CD14-positive monocyte (primary cell): ENCODE data around the gene REC8. TPM values are rescaled to one million over a fixed set of nuclear protein-coding genes. Genes with fewer than 3 reads are reported as not detected.

Experiments used
- DNase-seq, 3 donors: peaks; one replicate each; pipeline ENCODE4 v3.0.0-alpha.2; 2011 to 2022
- H2AFZ ChIP-seq: 2 replicates; pipeline ENCODE4 v1.6.0; 2012; ENCODE audit warnings: mild to moderate bottlenecking, low read depth, low read length, inconsistent platforms; ENCODE audit not compliant: insufficient read depth, poor library complexity, severe bottlenecking
- H3K27ac ChIP-seq, 2 donors: 1 replicate in 1 of 2; 2 replicates in 1 of 2; pipeline ENCODE4 v1.5.1; 2012 to 2013; ENCODE audit warnings: low read length in 2 of 2, control low read depth in 1 of 2, inconsistent platforms in 1 of 2, low read depth in 1 of 2, mild to moderate bottlenecking in 1 of 2
- H3K27me3 ChIP-seq, 2 donors: one replicate each; pipeline versions ENCODE4 v1.6.0 to v1.6.1; 2011 to 2013; ENCODE audit warnings: low read length in 2 of 2; ENCODE audit not compliant: control insufficient read depth in 2 of 2, insufficient read depth in 2 of 2
- H3K36me3 ChIP-seq, 2 donors: replicated peaks in 1 of 2; 1 replicate in 1 of 2; 2 replicates in 1 of 2; pipeline versions ENCODE4 v1.5.1 to v1.6.1; 2012 to 2013; ENCODE audit warnings: low read length in 2 of 2, control low read depth in 1 of 2, inconsistent platforms in 1 of 2, mild to moderate bottlenecking in 1 of 2; ENCODE audit not compliant: insufficient read depth in 2 of 2, control insufficient read depth in 1 of 2
- H3K4me1 ChIP-seq, 2 donors: 1 replicate in 1 of 2; 2 replicates in 1 of 2; pipeline versions ENCODE4 v1.5.1 to v1.6.1; 2012 to 2013; ENCODE audit warnings: low read length in 2 of 2, control low read depth in 1 of 2, inconsistent platforms in 1 of 2, mild to moderate bottlenecking in 1 of 2, moderate library complexity in 1 of 2; ENCODE audit not compliant: insufficient read depth in 2 of 2, control insufficient read depth in 1 of 2
- H3K4me2 ChIP-seq: replicated peaks from 2 replicates; pipeline ENCODE3; 2012; ENCODE audit warnings: low read length, moderate library complexity, mild to moderate bottlenecking; ENCODE audit not compliant: poor library complexity, severe bottlenecking; ENCODE audit errors: extremely low read depth
- H3K4me3 ChIP-seq, 3 experiments: fragments of 200-600 bp in 1 of 3; sonication (generic) in 1 of 3; replicated peaks in 1 of 3; 1 replicate in 2 of 3; 2 replicates in 1 of 3; pipeline ENCODE4 v1.5.1; 2011 to 2013; ENCODE audit warnings: low read length in 3 of 3, mild to moderate bottlenecking in 3 of 3, control low read depth in 2 of 3, low read depth in 2 of 3, inconsistent platforms in 1 of 3, moderate library complexity in 1 of 3
- H3K79me2 ChIP-seq: 2 replicates; pipeline ENCODE4 v1.6.0; 2012; ENCODE audit warnings: mild to moderate bottlenecking, control low read depth, inconsistent platforms, low read length, moderate library complexity; ENCODE audit not compliant: insufficient read depth
- H3K9ac ChIP-seq: 2 replicates; pipeline ENCODE4 v1.6.0; 2017; ENCODE audit warnings: low read length, mild to moderate bottlenecking; ENCODE audit not compliant: insufficient read depth, poor library complexity, severe bottlenecking
- H3K9me3 ChIP-seq, 2 donors: replicated peaks in 1 of 2; 1 replicate in 1 of 2; 2 replicates in 1 of 2; pipeline versions ENCODE4 v1.5.1 to v1.6.1; 2012 to 2013; ENCODE audit warnings: low read length in 2 of 2, control low read depth in 1 of 2; ENCODE audit not compliant: control insufficient read depth in 1 of 2, insufficient read depth in 1 of 2
- H4K20me1 ChIP-seq: 2 replicates; pipeline ENCODE4 v1.6.0; 2012; ENCODE audit warnings: mild to moderate bottlenecking, low read length, control low read depth, moderate library complexity; ENCODE audit not compliant: insufficient read depth
- H3K27ac Mint-ChIP-seq, 7 donors: one replicate each; pipeline ENCODE4 v1.8.0; 2020; ENCODE audit warnings: mild to moderate bottlenecking in 7 of 7, mixed read lengths in 7 of 7, moderate library complexity in 6 of 7, inconsistent platforms in 2 of 7
- H3K27me3 Mint-ChIP-seq, 3 donors: one replicate each; pipeline ENCODE4 v1.8.0; 2021 to 2022; ENCODE audit warnings: low read depth in 3 of 3, mild to moderate bottlenecking in 3 of 3, mixed read lengths in 3 of 3, moderate library complexity in 3 of 3, inconsistent platforms in 1 of 3
- H3K36me3 Mint-ChIP-seq, 2 donors: one replicate each; pipeline ENCODE4 v1.8.0; 2020; ENCODE audit warnings: mixed read lengths in 2 of 2, inconsistent platforms in 1 of 2, mild to moderate bottlenecking in 1 of 2
- H3K4me1 Mint-ChIP-seq: one replicate; pipeline ENCODE4 v1.8.0; 2020; ENCODE audit warnings: mild to moderate bottlenecking, mixed read lengths
- H3K4me3 Mint-ChIP-seq, 2 donors: one replicate each; pipeline ENCODE4 v1.8.0; 2020; ENCODE audit warnings: mild to moderate bottlenecking in 2 of 2, mixed read lengths in 2 of 2, moderate library complexity in 1 of 2
- H3K9me3 Mint-ChIP-seq, 7 donors: one replicate each; pipeline ENCODE4 v1.8.0; 2020 to 2022; ENCODE audit warnings: mixed read lengths in 7 of 7, mild to moderate bottlenecking in 6 of 7, moderate library complexity in 6 of 7, inconsistent platforms in 2 of 7
- WGBS: methylation state at CpG from one replicate; pipeline ENCODE4 v1.1.5; 2013; ENCODE audit warnings: missing lambda C conversion rate; ENCODE audit not compliant: insufficient coverage; 5-methylcytosine and 5-hydroxymethylcytosine counted together
- intact Hi-C, 2 donors: fragments of 100-400 bp; cut with micrococcal nuclease; formaldehyde crosslinking; loops; one replicate each; pipeline versions ENCODE4 v1.15.0 to v1.15.1; 2023
- polyA plus RNA-seq, 3 donors: library from polyadenylated mRNA; depleted of rRNA in 1 of 3; unstranded in 2 of 3; stranded (reverse) in 1 of 3; fragments of 300-500 nt in 2 of 3; fragments of >200 nt in 1 of 3; fragmentation: Illumina TruSeq in 2 of 3; gene quantifications; 1 replicate in 2 of 3; 2 replicates in 1 of 3; pipeline ENCODE4 v1.2.3, GENCODE V29; 2012 to 2021
- TF ChIP-seq, protein P1 (sequence below): fragments of 200-600 bp; IDR thresholded peaks from one replicate; pipeline ENCODE4 v1.8.0; 2022; ENCODE audit warnings: antibody characterized with exemption, mild to moderate bottlenecking

Gene REC8
- polyA plus RNA-seq, 3 donors = 1.4 to 46.4 (median 2.3) TPM

DNA sequence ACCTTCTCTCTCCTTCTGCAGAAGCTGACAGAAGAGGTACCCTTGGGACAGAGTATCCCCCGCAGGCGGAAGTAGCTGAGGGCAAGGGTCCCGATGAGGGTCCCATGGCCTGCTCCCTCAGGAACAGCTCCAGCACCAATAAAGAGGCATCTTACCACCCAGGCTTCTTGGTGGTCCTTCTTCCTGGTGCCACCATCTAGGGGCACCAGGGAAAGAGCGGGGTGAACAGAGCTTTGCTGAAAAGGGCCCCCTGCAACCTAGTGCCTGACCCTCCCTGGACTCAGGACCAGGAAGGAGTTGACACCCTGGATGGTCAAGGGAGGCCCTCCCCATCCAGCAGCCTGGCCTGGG, 11.4 kb upstream of the REC8 start:
- Histone ChIP-seq H3K4me2 (peak overlapping the region; percentile 85), H3K27ac (peak overlapping the region; percentile 76 to 100), H2AFZ (peak overlapping the region; percentile 65), H3K36me3 (peaks cover 70 to 74% of the 10 kb centered on the region in 2 donors), H3K9ac (peak overlapping the region; percentile 94), H3K4me3 (peak overlapping the region in 1 of 3 experiments; percentile 100), H3K27me3 (no peaks in the 10 kb centered on the region), H3K9me3 (no peaks in the 10 kb centered on the region), H3K4me1 (peaks cover 35 to 59% of the 10 kb centered on the region in 2 donors), H4K20me1 (peaks cover 35% of the 10 kb centered on the region), H3K79me2 (peaks cover 43% of the 10 kb centered on the region)
- TF ChIP-seq, protein P1, sequence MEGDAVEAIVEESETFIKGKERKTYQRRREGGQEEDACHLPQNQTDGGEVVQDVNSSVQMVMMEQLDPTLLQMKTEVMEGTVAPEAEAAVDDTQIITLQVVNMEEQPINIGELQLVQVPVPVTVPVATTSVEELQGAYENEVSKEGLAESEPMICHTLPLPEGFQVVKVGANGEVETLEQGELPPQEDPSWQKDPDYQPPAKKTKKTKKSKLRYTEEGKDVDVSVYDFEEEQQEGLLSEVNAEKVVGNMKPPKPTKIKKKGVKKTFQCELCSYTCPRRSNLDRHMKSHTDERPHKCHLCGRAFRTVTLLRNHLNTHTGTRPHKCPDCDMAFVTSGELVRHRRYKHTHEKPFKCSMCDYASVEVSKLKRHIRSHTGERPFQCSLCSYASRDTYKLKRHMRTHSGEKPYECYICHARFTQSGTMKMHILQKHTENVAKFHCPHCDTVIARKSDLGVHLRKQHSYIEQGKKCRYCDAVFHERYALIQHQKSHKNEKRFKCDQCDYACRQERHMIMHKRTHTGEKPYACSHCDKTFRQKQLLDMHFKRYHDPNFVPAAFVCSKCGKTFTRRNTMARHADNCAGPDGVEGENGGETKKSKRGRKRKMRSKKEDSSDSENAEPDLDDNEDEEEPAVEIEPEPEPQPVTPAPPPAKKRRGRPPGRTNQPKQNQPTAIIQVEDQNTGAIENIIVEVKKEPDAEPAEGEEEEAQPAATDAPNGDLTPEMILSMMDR = no peak
- Mint-ChIP-seq H3K27me3 (no peaks in the 10 kb centered on the region), H3K4me3 (no peak overlapping the region), H3K9me3 (no peaks in the 10 kb centered on the region), H3K27ac (peak overlapping the region; percentile 96 to 99 (median 97)), H3K4me1 (peaks cover 50% of the 10 kb centered on the region), H3K36me3 (peaks cover 68 to 88% of the 10 kb centered on the region in 2 donors)
- no peak for DNase-seq
- WGBS = 100% methylated on average over 4 of the region's 4 CpGs
- intact Hi-C loops = loop anchor here in 1 of 2 donors (2.0 kb wide), 1 partner anchor 14 kb away; the partner anchor contains the start of genes PSME2 and RNF31

DNA sequence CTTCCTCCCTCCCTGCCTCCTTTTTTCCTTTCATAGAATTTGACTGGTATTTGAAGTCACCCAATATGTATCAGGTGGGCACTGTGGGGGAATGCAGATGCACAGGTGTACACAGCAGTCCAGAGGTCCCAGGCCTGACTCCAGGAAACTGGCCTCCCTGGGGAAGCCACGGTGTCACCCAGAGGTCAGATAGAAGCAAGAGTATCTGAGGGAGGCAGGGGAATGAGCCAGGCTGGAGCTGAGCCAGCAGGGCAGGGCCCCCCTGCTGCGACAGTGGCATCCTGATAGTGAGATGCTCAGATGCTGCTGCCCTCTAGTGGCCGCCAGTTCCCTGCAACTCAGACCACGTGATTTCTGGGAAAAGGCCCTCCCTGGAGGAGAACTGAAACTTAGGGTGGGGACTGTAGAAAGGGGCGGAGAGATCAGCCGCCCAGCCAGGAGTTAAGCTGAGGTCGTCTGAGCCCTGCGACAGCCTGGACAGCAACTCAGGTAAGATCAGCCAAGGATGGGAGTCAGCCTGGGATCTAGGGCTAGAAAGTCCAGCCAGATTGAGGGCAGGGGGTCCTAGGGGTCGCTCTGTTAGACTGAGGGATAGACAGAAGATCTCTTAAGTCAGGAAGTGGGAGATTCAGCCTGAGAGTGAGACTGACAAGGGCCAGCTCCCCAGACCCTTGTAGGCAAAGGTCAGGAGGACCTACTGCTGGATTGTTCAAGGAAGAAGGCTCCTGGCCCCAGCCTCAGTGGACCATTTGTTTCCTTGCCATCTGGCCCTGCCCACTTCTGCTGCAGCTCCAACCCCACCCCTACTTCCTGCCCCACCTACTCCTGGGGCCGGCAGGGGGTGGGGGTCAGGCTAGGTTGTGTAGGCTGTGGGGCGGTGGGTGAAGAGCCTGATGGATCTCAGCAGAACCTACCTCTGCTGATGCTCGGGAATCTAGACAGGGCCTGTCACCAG, 10.8 kb upstream of the REC8 start, which contains the start of gene IRF9:
Gene IRF9 (plus strand): TSS at position 416 of the 955 bp plus-strand sequence. CDS start 880 bp downstream, outside the sequence.
- WGBS = 0% methylated on average over 9 of the region's 12 CpGs
- peak within 1 kb of the TSS; percentile 96 to 99 (median 97) for H3K27ac Mint-ChIP-seq
- peaks cover 52% of the 10 kb centered on the region for H3K4me1 Mint-ChIP-seq
- Histone ChIP-seq H3K9ac (peak within 1 kb of the TSS; percentile 94), H3K4me3 (peak within 1 kb of the TSS; percentile 91 to 100 (median 96)), H3K4me2 (peak within 1 kb of the TSS; percentile 85), H3K36me3 (peaks cover 70 to 74% of the 10 kb centered on the region in 2 donors), H4K20me1 (peaks cover 42% of the 10 kb centered on the region), H3K27me3 (no peaks in the 10 kb centered on the region), H3K27ac (peak within 1 kb of the TSS; percentile 76 to 100), H3K4me1 (peaks cover 41 to 65% of the 10 kb centered on the region in 2 donors), H3K9me3 (no peaks in the 10 kb centered on the region), H2AFZ (peak within 1 kb of the TSS; percentile 65), H3K79me2 (peaks cover 46% of the 10 kb centered on the region)
- DNase-seq = peak; percentile 95 to 96 (median 95)
- H3K27me3 Mint-ChIP-seq = no peaks in the 10 kb centered on the region
- H3K4me3 Mint-ChIP-seq = peak within 1 kb of the TSS; percentile 95 to 99
- intact Hi-C loops = loop anchor here in 1 of 2 donors (2.0 kb wide), 1 partner anchor 14 kb away; the partner anchor contains the start of genes PSME2 and RNF31
- peaks cover 68 to 88% of the 10 kb centered on the region in 2 donors for H3K36me3 Mint-ChIP-seq
- TF ChIP-seq, protein P1 = peak; percentile 86
- H3K9me3 Mint-ChIP-seq = no peaks in the 10 kb centered on the region
